ENCODE results near the gene IL12RB2.

DNA sequence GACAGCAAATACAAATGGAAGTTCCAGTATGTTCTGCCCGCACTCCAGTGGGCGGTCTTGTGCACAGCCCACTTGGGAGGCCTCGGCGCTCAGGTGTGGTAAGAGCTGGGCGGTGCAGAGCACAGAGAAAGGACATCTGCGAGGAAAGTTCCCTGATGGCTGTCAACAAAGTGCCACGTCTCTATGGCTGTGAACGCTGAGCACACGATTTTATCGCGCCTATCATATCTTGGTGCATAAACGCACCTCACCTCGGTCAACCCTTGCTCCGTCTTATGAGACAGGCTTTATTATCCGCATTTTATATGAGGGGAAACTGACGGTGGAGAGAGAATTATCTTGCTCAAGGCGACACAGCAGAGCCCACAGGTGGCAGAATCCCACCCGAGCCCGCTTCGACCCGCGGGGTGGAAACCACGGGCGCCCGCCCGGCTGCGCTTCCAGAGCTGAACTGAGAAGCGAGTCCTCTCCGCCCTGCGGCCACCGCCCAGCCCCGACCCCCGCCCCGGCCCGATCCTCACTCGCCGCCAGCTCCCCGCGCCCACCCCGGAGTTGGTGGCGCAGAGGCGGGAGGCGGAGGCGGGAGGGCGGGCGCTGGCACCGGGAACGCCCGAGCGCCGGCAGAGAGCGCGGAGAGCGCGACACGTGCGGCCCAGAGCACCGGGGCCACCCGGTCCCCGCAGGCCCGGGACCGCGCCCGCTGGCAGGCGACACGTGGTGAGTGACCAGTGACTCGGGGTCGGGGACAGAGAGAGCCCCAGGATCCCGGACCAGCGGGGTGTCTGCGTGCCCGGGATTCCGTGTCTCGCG lies at the start of gene IL12RB2:
- TF ChIP-seq, protein P1, sequence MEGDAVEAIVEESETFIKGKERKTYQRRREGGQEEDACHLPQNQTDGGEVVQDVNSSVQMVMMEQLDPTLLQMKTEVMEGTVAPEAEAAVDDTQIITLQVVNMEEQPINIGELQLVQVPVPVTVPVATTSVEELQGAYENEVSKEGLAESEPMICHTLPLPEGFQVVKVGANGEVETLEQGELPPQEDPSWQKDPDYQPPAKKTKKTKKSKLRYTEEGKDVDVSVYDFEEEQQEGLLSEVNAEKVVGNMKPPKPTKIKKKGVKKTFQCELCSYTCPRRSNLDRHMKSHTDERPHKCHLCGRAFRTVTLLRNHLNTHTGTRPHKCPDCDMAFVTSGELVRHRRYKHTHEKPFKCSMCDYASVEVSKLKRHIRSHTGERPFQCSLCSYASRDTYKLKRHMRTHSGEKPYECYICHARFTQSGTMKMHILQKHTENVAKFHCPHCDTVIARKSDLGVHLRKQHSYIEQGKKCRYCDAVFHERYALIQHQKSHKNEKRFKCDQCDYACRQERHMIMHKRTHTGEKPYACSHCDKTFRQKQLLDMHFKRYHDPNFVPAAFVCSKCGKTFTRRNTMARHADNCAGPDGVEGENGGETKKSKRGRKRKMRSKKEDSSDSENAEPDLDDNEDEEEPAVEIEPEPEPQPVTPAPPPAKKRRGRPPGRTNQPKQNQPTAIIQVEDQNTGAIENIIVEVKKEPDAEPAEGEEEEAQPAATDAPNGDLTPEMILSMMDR (IDR thresholded peaks at IDR 0.05; ENCODE audit: low read depth, low read length), result no peak
- TF ChIP-seq MYC (IDR thresholded peaks at IDR 0.05; ENCODE audit: low read depth, low read length) (no peak), POLR2A (IDR thresholded peaks at IDR 0.05; ENCODE audit: extremely low read depth, insufficient read length) (no peak)
- TF ChIP-seq, protein P2, sequence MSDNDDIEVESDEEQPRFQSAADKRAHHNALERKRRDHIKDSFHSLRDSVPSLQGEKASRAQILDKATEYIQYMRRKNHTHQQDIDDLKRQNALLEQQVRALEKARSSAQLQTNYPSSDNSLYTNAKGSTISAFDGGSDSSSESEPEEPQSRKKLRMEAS (IDR thresholded peaks at IDR 0.05; ENCODE audit: low read depth, low read length), result no peak

Data from NB4 (cell line).